ENCODE data around the gene CTSZ.
"Not testable (repeated sequence)": the region's sequence is repeated elsewhere in the genome, so short reads cannot be mapped to it uniquely, and the experiment has no call there.

Gene CTSZ

GRCh38 chr20:58978351-58979190, 28.5 kb downstream of the CTSZ start:
- DNase-seq, result no peak

DNA sequence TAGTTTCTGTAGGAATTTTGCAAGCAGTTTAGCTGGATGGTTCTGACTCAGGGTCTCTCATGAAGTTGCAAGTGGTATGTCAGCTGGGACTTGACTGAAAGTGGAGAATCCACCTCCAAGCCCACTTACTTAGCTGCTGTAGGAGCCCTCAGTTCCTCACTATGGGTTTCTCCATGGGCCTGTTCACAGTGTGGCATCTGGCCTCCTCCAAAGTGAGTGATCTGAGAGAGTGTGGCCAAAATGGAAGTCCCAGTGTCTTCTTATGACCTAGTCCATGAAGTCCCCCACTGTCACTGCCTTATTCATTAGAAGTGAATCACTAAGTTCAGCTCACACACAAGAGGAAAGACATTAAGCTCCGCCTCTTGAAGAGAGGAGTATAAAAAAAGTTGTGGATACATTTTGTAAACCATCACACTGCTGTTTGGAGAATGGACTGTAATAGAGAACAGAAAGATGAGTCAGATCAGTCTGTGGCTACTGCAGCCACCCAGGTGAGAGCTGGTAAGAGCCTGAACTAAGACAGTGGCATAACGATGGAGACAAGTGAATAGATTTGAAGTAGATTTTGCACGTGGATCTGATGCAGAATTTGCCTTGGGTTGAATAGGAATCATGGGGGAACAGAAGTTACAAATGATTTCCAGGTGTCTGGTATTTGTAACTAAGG, 30.9 kb downstream of the CTSZ start:
- no peak for DNase-seq

DNA sequence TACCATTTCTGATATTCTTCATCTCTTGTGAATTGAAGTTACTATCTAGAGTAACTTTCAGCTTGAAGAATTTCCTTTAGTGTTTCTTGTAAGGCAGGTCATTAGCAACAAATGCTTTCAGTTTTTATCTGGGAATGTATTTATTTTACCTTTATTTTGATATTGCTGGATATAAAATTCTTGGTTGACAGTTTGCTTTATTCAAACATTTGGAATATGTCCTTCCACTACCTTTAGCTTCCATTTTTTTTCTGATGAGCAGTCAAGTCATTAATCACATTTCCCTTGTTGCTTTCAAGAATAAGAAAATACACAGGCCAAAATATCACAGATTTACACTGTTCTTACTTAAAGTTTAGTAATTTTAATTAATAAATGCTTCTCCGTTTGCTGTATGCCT, 31.7 kb downstream of the CTSZ start:
- DNase-seq, result no peak

DNA sequence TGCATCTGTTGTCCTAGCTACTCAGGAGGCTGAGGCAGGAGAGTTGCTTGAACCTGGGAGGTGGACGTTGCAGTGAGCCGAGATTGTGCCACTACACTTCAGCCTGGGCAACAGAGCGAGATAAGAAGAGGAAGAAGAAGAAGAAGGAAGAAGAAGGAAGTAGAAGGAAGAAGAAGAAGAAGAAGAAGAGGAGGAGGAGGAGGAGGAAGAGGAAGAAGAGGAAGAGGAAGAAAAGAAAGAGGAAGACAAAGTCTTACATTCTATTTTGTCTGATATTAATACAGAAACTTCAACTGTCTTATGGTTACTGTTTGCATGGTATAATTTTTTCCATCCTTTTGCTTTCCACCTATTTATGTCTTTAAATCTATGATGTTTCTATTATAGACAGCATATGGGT, 33.2 kb downstream of the CTSZ start:
- DNase-seq, result no peak

- DNase-seq, result no peak
Observed at GRCh38 chr20:58973179-58973578, 33.9 kb downstream of the CTSZ start.

DNA sequence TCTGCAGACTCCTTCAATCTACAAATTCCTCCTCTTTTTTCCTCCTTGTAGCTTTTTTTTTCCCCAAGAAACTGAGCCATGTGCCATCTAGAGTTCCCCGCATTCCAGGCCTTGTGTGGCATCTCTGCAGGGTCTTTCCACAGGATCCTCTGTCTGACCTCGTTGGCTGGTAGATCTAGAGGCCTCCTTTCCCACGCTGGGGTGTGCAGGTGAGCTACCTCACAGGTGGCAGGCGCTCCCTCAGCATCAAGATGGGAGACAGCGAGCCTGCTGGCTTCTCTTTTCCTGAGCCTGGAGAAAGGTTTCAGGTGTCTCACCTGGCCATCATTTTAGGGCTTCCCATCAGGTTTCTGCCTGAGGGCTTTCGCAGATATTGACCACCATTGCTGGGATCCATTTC, 35.6 kb downstream of the CTSZ start:
- DNase-seq, result no peak

- no peak for DNase-seq
Observed at GRCh38 chr20:58970146-58970545, 36.9 kb downstream of the CTSZ start.

GRCh38 chr20:58969439-58969838, 37.6 kb downstream of the CTSZ start:
- no peak for DNase-seq

- DNase-seq, result no peak
Observed at GRCh38 chr20:58967652-58968429, 39.2 kb downstream of the CTSZ start.

GRCh38 chr20:58965270-58966064, 41.6 kb downstream of the CTSZ start:
- no peak for DNase-seq

- not testable (repeated sequence) for DNase-seq
Observed at GRCh38 chr20:58963922-58964321, 43.1 kb downstream of the CTSZ start.

DNA sequence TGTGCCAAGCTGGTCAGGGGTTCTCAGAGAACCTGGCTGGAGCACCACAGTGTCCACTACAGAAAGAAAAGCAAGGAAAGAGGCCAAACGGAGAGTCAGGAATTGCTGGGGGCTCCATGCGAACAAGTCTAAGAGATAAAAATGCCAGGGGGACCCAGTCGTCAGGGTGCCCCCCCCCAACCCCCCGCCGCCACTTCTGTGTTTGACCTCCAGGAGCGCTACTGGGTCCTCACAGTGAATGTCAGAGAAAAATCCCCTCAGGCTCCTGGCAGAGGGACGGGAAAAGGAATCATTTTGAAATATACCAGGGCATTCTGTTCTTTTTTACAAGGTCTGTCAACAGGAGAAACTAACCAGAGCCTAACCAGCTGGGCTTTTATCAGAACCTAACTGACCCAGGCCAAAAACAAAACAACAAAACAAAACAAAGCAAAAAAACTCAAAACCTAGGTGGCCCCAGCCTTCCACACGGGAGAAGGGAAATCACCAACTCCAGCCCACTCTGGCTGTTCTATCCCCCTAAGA, 43.9 kb downstream of the CTSZ start:
- no peak for DNase-seq

DNA sequence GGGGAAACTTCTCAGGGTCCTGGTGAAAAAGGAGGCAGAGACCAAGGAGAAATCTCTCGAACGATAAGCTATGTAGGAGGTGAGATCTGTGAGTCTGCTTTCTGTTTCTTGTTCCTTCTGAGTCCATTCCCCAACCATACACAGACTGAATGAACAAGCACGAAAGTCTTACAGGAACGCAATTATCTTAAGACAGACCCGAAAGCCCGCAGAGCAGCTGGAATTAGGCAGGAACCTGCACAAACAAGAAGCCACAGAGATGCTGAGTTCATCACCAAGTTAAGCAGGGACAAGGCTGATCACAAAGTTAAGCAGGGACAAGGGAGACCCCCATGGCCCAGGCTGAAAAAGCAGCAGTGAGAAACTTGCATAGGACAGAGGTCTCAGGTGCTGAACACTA, 47.4 kb downstream of the CTSZ start:
- no peak for DNase-seq

DNA sequence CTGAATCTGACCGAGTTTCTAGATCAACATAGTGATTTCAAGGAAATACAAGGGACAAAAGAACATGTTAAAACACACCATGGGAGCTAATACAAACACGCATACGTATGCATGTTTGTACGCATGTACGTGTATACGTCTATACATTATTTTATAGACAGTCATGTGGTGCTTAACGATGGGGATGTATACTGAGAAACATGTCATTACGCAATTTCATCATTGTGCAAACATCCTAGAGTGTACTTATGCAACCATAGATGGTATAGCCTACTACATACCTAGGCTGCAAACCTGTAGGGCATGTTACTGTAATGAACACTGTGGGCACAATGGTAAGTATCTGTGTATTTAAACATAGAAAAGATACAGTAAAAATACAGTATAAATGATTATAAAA, 51.0 kb downstream of the CTSZ start:
- DNase-seq, result no peak

DNA sequence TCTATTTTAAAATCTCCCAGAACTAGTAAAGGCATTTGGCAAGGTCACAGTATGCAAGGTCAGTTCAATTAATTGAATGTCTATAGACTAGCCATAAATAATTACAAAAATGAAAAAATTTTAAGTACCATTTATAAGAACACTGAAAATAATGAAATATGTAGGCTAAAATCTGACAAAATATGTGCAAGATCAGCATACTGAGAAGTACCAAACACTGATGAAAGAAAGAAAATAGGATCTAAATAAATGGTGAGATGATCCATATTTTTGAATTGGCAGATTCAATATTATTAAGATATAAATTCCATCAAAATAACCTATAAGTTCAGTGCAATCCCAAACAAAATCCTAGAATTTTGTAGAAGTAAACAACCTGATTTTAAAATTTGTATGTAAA, 54.0 kb downstream of the CTSZ start:
- no peak for DNase-seq

GRCh38 chr20:58950603-58951002, 56.5 kb downstream of the CTSZ start:
- DNase-seq, result no peak

GRCh38 chr20:58947797-58948388, 59.2 kb downstream of the CTSZ start:
- not testable (repeated sequence) for DNase-seq

- DNase-seq, result no peak
Observed at GRCh38 chr20:58945965-58946631, 61.0 kb downstream of the CTSZ start.
